Activated naive CD4-positive, alpha-beta T cell (primary cell): Measurements from ENCODE around the gene PERCC1.

Experiments used
- DNase-seq, 4 experiments: peaks; one replicate each; lab custom pipeline; 2025; lab: John Stamatoyannopoulos, UW

PERCC1 gene

DNA sequence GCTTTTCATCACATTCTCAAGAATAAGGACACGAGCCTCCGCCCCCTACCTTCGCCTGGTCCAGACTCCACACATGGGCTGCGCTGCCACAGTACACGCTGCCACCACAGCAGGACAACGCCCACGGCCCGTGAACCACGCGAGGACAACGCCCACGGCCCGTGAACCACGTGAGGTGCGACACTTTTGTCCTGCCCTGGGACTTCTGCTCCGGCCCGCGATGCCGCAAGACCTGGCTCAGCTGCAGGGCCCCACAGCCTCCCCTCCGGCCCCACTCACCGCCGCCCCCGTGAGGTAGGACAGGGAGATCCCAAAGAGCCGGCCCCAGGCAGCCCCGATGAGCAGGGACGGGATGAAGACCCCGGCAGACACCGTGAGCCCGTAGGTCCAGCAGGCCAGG is 19.3 kb downstream of the PERCC1 start:
- DNase-seq = no peak

GRCh38 chr16:1450841-1451240 is 20.0 kb downstream of the PERCC1 start:
- no peak for DNase-seq

DNA sequence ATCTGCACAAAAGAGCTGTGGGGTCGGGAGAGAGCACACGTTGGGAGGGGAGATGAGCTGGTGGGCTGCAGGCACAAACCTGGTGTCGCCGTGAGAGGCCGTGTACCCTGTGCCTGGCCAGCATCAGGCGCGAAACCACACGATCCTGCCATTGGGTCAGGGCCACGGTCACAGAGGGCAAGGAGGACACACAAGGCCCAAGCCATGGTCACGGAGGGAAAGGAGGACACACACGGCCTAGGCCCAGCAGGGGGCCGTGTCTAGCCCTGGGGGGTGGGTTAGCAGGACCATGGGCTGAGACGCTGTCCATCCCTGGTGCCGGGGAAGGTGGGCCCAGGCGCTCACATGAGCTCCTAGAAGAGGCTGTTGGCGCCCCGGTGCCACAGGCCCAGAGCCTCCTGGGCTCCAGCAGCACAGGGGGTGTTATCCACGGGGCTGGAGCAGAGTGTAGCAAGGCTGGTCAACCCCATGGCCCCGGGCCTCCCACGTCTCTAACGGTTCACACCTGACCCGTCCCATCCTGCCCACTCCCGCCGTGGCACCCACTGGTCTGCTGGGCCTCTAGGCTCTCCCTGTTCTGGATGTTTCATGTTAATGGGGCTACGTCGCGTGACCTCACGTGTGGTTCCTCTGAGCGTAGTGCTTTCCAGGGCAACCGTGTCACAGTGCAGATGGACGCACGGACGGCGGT is 21.0 kb downstream of the PERCC1 start:
- DNase-seq = no peak

DNA sequence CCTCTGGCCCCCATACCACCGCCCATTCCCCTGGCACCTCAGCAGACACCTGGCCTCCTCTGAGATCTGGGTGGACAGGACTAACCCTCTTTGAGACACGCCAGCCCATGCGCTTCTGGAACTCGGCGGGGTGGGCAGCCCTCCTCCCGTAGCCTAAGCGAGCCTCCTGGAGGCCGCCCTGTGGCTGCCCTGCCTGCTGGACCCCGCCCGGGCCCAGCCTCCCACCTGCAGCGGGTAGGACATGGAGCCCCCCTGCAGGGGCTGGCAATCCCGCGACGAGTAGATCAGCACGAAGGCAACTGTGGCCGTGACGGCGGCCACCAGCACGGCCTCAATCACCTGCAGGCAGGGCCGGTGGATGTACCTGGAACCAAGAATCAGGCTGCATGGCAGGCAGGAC is 21.7 kb downstream of the PERCC1 start:
- no peak for DNase-seq

DNA sequence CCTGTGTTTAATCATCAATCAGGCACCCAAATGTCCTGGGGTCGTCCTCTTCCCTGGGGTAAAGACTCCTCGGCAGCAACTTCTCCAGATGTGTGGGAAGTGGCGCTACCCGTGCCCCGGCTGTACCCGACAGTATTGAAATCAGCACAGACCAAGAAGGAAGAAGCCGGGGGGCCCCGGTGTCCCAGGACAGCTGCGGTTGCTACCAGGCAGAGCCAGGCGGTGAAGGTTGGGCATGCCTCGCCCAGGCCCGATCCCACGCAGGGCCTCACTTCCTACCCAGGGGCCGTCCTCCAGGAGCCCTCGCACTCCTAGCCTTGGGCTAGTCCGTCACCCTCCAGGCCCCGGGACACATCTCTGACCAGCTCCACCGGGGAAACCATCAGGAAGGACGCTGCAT is 22.4 kb downstream of the PERCC1 start:
- DNase-seq = no peak

- DNase-seq = no peak
Measured at GRCh38 chr16:1454561-1454960, 23.7 kb downstream of the PERCC1 start.

DNA sequence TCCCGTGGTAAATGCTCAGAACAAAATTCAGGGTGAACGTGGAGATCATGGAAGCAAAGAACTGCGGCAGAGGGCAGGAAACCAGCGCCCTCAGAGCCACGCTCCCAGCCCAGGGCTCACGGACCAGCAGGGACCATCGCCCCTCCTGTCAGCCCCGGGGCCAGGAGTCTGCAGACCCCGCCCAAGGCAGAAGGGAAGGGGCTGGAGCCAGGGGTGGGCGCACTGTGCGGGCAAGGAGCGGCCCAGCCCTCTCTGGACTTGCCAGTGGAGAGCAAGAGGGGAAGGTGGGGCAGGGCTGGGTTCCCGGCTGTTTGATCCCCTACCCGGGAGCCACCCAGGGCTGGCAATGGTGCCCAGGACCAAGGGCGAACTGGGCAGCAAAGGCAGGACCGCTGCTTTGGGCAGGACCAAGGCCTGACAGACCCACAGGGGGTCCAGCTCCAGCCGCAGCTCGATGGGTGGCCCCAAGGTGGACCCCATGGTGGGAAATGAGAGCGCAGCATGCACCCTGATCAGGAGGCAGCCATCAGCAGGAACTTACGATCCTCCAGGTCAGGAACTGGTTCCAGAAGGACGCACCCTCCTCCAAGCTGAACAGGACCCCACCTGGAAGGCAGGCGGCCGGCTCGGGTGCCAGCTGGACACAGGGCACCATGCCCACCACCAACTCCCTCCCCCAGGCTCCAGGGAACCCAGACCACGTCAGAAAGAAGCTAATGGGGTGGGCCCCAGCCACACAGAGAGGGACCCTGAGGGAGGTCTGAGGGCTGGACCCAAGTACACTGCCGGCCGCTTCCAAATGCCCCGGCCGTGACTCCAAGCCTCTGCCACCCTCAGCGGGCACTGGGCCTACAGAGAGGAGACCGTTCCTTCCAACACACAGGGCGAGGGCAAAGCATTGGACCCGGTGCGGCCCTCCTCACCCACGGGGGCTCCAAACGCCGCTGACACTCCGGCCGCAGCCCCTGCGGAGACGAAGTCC is 24.6 kb downstream of the PERCC1 start:
- DNase-seq = no peak

DNA sequence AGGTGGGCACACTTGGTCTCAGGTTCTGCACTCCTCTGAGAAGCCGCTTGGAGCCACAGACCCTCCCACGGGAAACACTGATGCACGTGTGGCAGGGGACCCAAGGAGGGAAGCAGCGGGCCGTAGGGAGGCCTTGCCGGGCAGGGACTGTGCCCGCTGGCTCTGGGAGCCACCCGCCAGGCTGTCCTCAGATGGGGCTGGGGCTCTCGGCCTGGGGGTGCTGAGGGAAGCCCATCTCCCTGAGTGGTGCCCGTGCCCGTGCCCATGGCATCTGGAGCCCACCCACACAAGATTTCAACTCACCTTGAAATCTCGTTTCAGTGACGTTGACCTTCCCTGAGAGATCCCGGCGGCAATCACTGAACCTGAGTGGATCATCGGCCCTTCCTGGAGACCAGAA is 26.1 kb downstream of the PERCC1 start:
- no peak for DNase-seq

DNA sequence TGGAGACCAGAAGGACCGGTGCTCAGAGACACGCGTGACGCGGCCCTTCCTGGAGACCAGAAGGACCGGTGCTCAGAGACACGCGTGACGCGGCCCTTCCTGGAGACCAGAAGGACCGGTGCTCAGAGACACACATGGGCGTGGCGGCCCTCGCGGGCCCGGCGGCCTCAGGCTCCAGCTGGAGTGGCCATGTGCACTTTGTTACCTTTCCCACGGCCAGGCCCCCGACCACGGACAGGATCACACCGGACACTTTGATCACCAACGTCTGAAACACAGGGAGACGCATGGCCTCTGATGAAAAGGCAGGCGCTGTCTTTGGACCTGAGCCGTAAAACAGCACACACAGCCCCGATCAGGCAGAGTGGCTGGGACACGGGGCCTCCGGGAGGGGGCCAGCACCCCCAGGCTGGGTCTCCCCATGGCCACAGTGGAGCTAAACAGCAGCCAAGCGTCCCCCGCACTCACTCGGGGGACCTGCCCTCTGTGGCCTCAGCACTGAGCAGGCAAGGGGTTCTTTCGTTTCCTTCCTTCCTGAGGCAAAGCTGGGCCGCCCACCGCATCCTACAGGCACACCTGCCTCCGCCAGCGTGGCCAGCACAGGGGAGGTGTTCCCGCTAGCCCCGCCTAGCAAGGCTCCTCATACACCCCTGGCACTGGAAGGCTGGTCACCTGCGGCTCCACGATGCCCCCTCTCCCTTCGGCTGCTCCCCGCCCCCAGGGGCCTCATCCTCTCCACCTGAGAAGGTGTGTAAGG is 26.8 kb downstream of the PERCC1 start:
- DNase-seq = no peak

DNA sequence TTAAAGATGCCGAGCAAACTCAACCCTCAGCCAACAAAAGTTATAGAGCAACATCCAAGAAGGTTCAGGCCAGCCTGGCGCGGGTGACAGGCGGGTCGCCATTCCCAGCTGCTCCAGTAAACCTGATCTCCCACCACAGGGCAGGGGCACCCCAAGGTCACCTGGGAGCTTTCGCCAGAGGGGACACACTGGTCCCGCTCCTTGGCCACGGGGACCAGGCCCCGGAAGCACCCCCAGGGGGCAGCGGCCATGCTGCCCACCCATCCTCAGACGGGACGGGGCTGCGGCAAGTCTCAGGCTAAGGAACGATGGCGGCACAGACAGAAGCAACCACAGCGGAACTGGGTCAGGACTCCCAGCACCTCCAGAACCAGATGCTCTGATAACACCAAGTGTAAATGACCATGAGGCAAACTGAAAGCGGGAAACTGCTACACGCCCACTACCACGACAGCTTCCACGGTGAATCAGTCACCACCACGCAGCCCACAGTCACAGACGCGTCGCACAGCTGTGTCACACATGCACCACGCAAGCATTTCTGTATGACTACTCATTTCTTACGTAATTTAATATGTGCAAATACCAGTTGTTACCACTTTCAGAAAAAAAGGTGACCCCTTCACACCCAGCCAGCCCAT is 27.6 kb downstream of the PERCC1 start:
- DNase-seq = no peak

DNA sequence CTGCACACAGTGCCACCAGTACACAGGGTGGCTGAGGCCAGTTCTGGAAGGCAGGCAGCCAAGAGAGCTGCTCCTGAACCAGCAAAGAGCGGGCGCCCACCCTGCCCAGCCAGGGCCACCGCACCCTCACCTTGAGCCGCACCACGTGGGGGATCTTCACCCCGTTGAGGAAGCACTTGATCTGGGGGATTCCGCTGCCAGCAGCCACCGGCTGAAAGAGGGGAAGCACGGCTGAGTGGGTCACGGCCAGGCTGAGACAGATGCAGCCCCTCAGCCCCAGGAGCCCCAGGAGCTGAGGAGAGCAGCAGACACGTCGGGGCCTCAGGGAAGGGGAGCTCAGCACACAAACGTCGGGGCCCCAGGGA is 28.1 kb downstream of the PERCC1 start:
- DNase-seq = no peak

DNA sequence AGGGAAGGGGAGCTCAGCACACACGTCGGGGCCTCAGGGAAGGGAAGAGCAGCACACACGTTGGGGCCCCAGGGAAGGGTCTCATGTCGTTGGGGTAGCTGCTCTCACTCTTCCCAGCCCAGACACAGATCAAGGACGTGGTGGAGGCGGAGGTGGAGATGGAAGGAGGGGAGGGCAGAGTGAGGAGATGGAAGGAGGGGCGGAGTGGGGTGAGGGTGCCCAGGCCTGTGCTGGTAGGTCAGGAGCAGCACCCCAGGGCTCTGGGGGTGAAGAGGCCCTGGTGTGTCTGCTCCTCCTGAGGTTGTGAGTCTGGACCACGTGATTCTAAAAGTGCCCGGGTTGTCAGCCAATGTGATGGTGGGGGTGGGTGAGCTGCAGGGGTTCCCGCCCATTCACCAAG is 29.1 kb downstream of the PERCC1 start:
- DNase-seq = no peak

DNA sequence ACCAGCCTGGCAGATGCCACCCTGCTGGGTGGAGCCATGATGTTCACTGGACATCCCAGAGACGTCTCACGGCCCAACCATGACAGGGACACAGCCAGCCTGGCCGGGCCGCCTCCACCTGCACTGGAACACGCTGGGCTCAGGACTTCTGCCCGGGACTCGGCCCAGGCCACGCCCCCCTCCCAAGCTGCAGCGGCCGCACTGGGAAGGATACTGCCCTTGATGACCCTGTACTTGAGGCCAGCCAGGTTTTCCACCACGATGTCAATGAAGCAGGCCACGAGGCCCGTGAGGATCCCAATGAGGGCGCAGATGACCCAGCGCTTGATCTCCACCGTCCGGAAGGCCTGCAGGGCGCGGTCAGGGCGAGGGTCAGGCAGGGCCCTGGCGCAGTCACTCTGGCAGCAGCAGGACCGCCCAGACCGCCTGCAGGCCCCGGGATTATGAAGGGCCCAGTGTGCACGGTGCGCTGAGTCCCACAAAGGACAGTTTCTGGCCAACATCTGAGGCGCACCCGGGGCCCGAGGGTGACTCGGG is 29.8 kb downstream of the PERCC1 start:
- no peak for DNase-seq

GRCh38 chr16:1461146-1461545 is 30.3 kb downstream of the PERCC1 start:
- no peak for DNase-seq

- DNase-seq = no peak
Measured at GRCh38 chr16:1464196-1464893, 33.5 kb downstream of the PERCC1 start.

- DNase-seq = no peak
Measured at GRCh38 chr16:1464894-1465566, 34.2 kb downstream of the PERCC1 start.

DNA sequence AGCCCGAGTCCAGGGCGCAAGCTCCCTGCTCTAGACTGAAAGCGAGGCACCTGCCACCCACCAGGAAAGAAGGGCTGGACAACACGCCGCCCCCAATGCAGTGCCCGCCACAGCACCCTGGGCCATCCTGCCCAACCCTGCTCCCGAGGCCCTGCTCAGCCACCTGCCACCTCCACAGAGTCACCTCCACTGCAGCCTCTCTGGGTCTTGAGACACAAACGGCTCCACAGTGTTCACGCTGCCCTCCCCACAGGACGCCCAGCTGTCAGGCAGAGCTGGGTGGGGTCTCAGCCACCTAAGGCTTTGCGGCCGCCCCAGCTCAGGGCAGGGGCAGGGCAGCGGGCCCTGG is 34.7 kb downstream of the PERCC1 start:
- no peak for DNase-seq

GRCh38 chr16:1466054-1466453 is 35.2 kb downstream of the PERCC1 start:
- DNase-seq = no peak

- DNase-seq = no peak
Measured at GRCh38 chr16:1466968-1467521, 36.2 kb downstream of the PERCC1 start.

- DNase-seq = no peak
Measured at GRCh38 chr16:1468426-1468810, 37.5 kb downstream of the PERCC1 start.
